NCI-H1436 treated with DMSO at 0.1 percent for 48 hours (cell line): Measurements from ENCODE around the gene ZBTB16.

Source experiments
- DNase-seq: peaks from one replicate; lab custom pipeline; 2025; lab: John Stamatoyannopoulos, UW

ZBTB16 gene

DNA sequence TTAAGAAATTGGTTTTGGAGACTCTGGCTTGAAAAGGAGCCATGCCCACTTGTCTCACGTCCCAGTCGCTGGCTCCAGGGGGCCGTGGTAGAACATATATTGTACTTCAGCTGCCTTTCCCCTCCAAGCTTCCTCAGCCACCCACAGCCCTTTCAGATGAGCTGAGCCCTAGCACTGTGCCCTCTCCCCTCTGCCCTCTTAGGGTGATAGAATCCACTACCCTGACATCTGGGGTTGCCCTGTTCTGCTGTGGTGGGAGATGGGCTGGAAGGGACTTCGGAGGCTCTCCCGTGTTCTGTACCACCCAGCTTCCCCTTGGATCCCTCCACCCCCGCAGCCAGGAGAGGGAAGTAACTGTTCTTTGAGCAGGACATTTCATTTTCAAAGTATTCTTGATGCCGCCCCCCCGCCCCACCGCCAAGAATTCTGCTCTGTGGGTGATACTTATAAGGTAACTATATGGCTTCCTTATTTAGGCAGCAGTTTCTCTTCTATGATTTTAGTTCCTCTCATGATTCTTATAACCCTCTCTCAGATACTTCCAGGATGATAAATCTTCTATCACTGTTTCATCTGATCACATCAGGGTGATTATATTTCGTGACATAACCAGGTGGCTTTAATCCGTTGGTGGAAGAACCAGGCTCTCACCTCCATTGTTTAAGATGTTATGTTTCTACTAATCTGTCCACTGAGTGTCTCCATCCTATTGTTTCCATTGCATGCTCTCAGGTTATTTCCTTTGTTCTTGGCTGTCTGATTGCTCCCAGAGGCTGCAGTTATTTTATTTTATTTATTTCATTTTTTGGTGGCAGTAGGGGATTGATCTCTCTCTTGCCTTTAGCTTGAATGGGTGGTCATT, 24.1 kb downstream of the ZBTB16 start:
- DNase-seq: no peak

GRCh38 chr11:114084414-114084813, 24.9 kb downstream of the ZBTB16 start:
- no peak for DNase-seq

GRCh38 chr11:114085965-114086793, 26.7 kb downstream of the ZBTB16 start:
- no peak for DNase-seq

DNA sequence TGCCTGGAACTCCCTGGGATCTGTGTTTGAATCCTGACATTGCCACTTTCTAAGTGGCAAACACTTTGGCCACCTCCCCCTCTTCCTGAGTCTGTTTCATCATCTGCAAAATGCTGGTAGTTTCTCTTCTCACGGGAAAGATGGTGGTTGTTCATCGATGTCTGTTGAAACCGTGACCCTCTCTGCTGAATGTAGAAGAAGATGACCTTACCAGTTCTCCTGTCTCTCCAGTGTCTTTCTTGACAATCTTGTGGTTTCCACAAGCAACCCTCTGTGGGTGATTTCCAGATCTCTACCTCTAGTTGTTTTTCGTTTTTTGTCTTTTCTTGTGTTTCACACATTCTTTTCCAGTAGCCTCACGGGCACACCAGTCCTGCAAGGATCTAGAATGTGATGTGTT, 27.5 kb downstream of the ZBTB16 start:
- no peak for DNase-seq

DNA sequence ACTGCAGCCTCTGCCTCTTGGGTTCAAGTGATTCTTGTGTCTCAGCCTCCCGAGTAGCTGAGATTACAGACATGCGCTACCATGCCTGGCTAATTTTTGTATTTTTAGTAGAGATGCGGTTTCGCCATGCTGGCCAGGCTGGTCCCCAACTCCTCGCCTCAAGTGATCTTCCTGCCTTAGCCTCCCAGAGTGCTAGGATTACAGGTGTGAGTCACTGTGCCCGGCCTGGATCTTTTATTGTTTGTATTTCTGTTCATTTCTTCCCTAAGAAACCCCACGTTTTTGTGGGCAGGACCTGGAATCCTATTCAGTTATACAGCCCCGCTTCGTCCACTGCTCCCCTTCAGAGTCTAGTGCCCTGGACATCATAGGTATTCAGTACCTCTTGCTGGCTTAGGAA, 28.7 kb downstream of the ZBTB16 start:
- DNase-seq: no peak

GRCh38 chr11:114088836-114089235, 29.3 kb downstream of the ZBTB16 start:
- DNase-seq: no peak

DNA sequence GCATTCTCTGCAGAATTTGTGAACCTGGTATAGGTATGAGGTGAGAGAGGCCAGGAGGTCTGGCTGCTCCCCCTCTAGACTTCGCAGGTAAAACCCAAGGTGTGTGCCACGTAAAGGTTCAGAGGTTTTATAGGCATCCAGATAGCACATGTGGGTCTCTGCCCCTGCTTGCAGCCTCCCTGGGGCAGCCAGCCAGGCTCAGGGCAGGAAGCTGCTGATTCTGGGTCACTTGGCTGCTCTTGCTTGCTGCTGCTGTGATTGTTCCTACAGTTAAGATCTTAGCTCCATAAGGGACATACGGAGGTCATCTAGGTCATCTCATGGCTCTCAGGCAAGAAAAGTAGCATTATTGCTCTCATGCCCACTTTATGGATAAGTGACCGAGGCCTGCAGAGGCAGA, 30.2 kb downstream of the ZBTB16 start:
- no peak for DNase-seq

- no peak for DNase-seq
These were observed 30.9 kb downstream of the ZBTB16 start for GRCh38 chr11:114090225-114090910.

DNA sequence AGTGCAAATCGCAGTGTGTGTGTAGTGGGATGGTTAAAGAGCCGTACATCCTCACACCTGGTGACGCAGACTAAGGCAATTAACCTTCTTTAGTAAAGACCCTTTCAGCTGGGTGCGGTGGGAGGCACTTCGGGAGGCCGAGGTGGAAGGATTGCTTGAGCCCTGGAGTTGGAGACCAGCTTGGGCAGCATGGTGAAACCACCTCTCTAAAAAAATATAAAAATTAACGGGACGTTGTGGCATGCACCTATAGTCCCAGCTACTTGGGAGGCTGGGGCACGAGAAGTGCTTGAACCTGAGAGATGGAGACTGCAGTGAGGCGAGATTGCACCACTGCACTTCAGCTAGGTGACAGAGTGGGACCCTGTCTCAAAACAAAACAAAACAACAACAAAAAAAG, 31.5 kb downstream of the ZBTB16 start:
- no peak for DNase-seq

DNA sequence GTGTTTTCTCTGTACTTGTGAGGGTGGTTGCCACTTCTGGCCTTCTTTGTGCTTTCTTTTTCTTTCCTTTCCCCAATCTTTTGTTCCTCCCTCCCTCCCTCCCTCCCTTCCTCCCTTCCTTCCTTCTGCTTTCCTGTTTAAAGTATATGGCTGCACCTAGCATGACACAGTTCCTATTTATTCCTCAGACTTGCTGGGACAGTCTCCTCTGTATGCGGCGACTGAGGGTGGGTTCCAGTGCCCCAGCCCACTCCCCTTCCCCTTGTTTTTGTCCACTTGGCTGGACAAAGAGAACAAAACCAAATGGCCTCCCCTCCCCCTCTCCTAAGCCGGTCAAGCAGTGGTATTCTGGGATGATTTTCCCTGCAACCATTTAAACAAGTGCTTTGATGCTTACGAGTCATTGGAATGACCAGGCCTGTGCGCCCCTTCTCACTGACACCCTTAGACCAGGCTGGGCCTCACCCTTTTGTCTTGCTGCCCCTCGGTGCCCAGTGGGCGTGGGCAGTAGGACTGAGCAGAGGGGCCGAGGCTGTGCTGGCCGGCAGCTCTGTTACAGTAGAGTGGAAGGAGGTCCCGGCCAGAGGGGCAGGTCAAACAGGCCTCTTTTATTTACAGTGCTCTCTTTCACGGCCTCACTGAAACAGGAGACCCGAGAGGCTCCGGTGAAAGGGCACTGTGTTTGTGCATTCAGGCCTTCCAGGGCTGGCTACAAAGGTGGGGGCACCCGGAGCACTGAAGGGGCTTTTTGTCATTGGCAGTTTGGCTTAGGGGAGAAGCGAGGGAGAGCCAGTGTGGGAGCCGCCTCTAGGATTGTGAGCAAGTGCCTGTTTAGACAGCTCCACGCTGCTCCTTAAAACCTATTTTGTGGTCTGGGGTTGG, 32.2 kb downstream of the ZBTB16 start:
- no peak for DNase-seq

GRCh38 chr11:114092478-114092877, 33.0 kb downstream of the ZBTB16 start:
- no peak for DNase-seq

DNA sequence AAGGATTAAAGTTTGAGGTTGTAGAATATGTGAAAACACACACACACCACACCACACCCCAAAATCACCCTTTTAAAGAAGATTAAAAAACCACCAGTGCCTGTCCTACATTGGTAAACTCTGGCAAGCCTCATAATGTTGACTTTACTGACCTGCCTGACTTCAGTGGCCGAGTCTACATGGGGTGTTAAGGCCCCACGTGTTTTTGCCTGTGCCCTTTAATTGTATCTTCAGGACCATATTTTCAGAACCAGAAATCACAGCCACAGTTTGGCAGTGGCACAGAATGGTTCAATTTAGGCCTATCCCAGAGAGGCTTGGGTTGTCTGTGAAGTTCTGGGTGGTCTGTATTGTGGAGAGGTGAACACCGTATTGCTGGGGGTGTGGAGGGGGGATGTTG, 33.4 kb downstream of the ZBTB16 start:
- no peak for DNase-seq

GRCh38 chr11:114094516-114094915, 35.0 kb downstream of the ZBTB16 start:
- DNase-seq: no peak

- DNase-seq: no peak
These were observed 36.4 kb downstream of the ZBTB16 start for GRCh38 chr11:114095899-114096298.

- DNase-seq: no peak
These were observed 38.3 kb downstream of the ZBTB16 start for GRCh38 chr11:114097832-114098231.

DNA sequence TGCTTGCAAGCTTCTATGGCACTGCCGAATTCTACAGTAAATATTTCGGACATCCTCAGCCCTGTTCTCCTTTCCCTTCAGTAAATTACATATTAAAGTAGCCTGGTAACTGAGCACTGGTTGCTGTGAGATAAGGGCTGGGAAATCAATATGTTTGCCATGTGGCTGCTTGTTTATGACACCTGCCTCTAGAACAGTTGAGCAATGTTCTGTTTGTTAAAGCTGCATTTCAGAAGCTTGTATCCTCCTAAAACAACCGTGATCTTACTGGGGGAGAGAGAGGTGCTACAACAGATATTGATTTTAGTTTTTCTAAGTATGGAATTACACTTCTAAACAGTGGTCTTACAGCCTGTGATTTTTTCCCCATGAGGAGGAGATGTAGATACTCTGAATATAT, 39.4 kb downstream of the ZBTB16 start:
- DNase-seq: no peak

- no peak for DNase-seq
These were observed 40.1 kb downstream of the ZBTB16 start for GRCh38 chr11:114099392-114100178.

DNA sequence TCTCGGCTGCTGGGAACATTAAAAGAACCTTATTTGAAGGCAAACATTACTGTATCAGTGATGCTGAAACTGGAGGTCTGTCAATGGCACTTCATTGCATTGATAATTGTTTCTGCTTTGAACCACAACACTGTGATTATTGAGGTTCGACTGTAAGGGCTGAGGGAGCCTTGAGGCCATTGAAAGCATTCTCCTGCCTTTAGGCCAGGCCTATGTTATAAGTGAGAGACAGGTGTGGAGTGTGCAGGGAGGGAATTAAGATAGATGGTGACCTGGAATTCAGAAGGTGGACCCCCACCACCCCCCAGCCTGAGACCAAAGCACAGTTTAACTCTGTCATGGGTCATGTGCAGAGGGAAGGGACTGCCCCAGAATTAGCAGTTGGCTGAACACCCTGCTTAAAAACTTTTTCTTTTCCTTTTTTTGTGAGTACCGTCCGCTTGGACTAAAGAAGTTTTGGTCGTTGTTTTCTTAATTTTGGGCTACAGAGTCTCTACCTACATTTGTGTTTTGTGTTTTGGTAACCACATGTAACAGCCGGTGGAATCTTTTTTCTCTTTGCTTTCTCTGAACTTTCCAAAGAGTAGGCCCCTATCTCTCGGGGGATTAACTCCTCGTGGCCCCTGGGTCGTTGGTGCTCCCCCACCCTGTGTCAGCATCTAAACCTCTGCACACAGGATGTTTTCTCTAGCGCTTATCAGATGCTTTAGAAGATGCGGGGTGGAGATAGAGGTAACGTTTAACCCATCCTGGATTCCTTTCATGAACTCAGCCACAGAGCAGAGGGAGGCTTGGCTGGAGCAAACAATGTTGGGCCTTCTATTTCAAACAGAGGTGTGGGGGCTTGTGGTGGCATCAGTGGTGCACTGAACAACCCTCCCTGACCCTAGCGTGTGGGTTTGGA, 43.7 kb downstream of the ZBTB16 start:
- DNase-seq: no peak

- no peak for DNase-seq
These were observed 46.1 kb downstream of the ZBTB16 start for GRCh38 chr11:114105611-114106010.

- DNase-seq: no peak
These were observed 46.5 kb downstream of the ZBTB16 start for GRCh38 chr11:114106047-114106446.
